Stimulated activated CD4-positive, alpha-beta T cell treated with anti-CD3 and anti-CD28 coated beads, Interleukin-12 subunit alpha, Interleukin-12 subunit beta, amount 100 ng/mL, for 48 hours (primary cell): Measurements from ENCODE around the gene RIPPLY2.

Experiments
- DNase-seq, 3 donors: peaks; one replicate each; pipeline ENCODE4 v3.0.0-alpha.2; 2020; ENCODE audit warnings: low read depth in 2 of 3, low spot score in 1 of 3

The RIPPLY2 gene

GRCh38 chr6:83859410-83860358 lies 6.5 kb downstream of the RIPPLY2 start, which contains the start of gene CYB5R4:
TSS of gene CYB5R4 (plus strand) at chr6:83859689. CDS start at chr6:83859783, 94 bp downstream.
- DNase-seq = peak; percentile 89 to 91 (median 91)

DNA sequence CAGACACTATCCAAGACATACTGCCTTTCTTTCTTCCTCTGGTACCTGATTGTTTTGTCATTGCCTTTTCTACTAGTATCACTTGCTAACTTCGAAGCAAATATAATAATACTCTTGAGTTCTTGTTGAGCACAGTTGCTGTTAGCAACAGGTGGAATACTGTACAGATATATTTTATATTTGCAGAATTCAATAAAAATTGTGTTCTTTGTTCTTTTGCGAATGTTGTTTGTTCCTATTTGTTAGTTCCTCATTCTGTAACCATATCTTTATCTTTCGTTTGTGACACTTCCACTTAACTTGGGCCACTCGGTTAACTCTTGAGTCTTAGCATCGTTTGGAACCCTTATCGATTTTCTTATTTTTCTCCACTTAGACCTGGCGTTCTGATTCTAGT lies 7.2 kb downstream of the RIPPLY2 start:
- no peak for DNase-seq

DNA sequence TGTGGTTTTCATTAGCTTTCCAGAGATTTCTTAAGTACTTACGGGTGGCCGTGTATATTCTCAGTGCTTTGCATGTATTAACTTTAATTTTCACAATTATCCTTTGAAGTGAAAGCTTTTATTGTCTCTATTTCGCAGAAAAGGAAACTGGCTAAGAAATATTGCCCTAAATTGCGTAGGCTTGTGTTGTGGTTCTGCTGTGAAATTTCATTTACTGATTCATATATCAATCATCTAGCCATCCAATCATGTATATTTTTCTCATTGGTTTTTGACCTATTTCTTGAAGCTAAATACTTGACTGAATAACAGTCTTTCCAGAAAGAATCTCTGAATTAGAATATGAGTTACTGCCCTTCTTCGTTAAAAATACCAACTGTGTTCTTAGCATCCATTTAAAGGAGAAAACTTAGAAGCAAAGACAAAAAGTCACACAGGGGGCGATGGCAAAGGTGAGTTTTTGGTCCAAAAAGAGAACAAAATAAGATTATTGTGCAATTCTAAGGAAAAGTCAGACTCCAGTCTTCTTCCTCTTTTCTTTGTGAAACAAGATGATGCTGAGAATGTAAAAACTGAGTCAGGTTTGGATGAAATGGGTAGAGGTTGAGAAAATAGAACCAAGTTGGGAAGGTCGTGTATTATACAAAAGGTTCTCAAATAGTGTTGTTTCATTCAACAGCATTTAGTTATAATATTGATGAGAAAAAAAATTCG lies 7.8 kb downstream of the RIPPLY2 start:
- no peak for DNase-seq

DNA sequence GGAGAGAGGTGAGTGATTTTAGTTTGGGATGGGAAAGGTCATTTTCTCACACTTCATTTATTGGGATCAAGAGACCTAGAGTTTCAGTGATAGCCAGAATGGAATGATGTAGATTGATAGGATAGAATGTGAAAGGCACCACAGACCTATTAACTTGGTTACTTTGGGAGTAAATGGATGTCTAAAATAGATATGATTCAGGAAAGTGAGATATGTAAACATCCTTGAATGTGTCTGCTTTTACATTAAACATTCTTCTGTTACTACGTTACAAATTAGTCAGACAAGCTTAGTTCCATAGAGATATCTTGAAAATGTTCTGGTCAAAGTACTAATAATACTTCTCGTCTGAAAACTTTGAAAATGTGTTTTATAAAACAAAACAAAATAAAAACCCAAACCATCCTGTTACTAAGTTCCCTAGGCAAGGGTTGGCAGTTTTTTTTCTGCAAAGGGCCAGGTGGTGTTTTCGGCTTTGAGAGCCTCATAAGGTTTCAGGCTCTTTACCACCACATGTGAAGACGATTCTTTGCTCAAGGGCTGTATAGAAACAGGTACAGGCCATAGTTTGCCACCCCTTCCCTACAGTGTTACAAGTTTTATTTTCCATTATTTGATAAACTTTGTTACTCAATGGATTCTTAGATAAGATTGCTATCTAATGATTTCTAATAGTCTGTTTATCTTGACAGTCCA lies 9.8 kb downstream of the RIPPLY2 start:
- no peak for DNase-seq

- no peak for DNase-seq
These were observed 13.9 kb downstream of the RIPPLY2 start for GRCh38 chr6:83867043-83867442.

GRCh38 chr6:83867527-83868161 lies 14.5 kb downstream of the RIPPLY2 start:
- DNase-seq = no peak

DNA sequence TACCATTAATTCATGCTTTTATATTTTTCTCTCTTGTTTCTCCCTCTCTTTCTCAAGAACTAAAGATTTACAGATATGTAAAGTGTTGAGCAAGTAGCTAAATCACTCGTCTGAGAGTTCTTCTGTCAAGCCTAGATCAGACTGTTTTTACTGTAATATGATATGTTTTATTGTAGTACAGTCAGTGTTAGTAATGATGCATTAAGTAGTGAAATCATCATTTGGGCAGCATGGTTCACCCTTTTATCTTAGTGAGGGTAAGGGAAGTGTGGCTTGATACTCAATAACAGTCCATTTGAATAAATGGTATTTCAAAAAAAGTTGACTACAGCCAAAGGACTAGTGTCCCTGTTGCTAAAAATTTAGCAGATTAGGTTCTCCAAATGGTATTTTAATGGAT lies 15.5 kb downstream of the RIPPLY2 start:
- DNase-seq = no peak

- no peak for DNase-seq
These were observed 17.5 kb downstream of the RIPPLY2 start for GRCh38 chr6:83870649-83871048.

- no peak for DNase-seq
These were observed 19.4 kb downstream of the RIPPLY2 start for GRCh38 chr6:83872386-83873118.

DNA sequence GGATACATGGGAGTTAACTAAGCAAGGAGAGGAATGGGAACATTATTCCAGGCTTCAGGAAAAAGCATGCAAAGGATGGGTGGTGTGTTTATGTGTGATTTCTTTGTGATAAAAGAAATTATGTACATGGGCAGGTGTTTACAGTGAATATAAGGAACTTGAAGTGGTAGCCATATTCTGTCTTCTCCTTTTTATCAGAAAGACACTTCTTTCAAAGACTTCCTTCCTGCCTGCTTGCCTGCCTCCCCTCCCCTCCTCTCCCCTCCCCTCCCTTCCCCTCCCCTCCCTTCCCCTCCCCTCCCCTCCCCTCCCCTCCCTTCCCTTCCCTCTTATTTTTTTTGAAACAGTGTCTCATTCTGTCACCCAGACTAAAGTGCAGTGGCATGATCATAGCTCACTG lies 20.7 kb downstream of the RIPPLY2 start:
- no peak for DNase-seq

DNA sequence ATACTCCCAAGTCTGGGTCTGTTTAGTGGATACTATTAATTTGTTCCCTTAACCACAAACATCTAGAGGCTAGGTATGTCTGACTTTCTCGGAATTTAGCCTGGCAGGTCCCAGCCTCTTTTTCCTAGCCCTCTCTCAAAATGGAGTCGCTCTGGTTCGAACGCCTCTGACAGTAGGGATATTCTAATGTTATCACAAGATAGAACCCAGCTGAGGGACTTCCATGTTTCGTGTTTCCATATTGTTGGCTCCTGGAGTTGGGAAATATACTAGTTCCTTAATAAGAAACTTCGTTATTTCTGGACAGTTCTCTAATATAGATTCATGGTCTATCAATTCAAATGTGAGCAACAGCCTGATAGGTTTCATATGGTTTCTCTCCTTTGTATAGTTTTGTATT lies 22.7 kb downstream of the RIPPLY2 start:
- no peak for DNase-seq

- no peak for DNase-seq
These were observed 25.9 kb downstream of the RIPPLY2 start for GRCh38 chr6:83878902-83879644.

DNA sequence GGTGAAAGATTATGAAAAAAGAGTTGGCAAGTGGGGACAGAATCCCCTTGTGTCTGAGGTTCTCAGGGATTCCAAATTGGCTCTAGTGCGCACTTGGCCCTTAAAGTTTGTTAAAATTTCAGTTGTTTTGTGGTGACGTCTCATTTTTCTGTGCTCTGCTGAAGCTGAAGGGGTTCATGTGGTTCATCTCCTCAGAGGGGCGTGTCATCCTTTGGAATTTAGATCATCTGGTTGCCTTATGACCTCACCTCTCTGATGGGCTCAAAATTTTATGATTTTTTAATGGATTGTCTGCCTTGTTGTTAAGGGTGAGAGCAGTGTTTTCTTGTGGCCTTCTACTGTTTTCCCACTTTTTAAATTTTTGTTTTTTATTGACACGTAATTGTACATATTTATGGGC lies 26.6 kb downstream of the RIPPLY2 start:
- DNase-seq = no peak

DNA sequence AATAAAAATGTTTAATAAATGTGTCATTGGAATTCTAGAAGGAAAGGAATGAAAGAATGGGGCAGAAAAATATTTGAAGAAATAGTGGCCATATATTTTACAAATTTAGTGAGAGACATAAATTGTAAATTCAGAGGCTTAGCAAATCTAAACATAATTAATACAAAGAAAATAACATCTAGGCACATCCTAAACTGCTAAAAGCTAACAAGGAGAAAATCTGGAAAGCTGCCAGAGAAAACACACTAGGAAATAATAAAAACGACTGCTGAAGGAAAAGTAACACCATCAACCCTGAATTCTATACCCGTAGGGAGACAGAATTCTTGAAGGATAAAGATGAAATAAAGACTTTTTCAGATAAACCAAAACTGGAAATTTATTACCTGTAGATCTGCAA lies 30.1 kb downstream of the RIPPLY2 start:
- DNase-seq = no peak

- DNase-seq = no peak
These were observed 31.4 kb downstream of the RIPPLY2 start for GRCh38 chr6:83884523-83884922.

DNA sequence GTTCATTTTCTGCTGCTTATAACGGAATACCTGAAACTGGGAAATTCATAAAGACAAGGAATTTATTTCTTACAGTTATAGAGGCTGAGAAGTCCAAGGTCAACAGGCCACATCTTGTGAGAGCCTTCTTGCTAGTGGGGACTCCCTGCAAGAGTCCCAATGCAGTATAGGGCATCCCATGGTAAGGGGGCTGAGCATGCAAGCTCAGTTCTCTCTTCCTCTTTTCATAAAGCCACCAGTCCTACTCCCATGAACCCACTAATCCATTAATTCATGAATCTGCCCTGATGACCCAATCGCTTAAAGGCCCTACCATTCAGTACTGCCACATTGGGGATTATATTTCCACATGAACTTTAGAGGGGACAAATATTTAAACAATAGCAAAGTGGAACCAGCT lies 32.8 kb downstream of the RIPPLY2 start:
- DNase-seq = no peak

DNA sequence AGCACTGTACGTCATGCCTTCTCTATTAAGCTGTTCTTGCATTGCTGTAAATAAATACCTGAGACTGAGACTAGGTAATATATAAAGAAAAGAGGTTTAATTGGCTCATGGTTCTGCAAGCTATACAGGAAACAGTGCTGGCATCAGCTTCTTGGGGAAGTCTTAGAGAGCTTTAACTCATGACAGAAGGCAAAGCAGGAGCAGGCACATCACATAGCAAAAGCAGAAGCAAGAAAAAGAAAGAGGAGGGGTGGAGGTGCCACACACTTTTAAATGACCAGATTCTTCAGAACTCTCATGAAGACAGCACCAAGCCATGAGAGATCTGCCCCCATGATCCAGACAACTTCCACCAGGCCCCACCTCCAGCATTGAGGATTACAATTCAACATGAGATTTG lies 36.5 kb downstream of the RIPPLY2 start:
- no peak for DNase-seq

GRCh38 chr6:83890520-83890919 lies 37.4 kb downstream of the RIPPLY2 start:
- DNase-seq = no peak

DNA sequence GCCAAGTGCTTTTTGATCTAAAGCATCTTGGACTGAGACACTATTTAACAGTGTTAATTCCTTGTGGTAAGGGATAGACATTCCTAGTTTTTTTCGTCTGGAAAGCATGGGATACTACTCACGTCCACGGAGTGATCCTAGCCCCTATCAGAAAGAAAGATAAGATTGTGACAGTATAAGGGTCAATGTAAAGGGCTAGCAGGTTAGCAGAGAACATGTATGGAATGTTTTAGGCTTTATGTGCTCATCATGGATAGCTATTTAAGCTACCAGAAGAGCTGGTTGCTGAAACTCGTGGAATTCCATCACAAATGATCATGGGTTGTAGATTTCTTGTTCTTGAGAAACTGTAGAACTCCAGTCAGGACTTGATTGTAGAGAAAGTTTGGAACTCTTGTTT lies 38.4 kb downstream of the RIPPLY2 start:
- DNase-seq = no peak

DNA sequence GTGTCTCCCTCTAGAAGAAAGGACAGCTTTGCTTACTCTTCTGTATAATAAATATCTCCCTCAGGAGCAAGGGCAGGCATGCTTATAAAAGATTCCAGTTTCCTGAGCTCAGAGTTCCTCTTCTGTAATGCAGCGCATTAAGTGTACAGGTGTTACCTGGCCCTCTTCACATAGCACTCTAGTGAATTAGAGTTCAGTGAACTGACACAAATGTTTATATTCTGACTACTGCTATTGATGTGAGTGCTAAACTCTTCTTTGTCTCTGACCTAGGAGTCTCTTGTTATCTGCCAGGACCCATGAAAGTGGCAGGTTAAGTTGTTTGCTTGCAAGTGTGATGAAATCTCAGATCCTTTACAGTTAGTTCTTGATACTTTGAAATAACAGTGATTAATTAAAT lies 39.9 kb downstream of the RIPPLY2 start:
- DNase-seq = no peak
